GM15510 (cell line): ENCODE data around the gene VCAM1.

Source experiments
- POLR2A ChIP-seq: IDR thresholded peaks from 3 replicates; pipeline ENCODE4 v1.6.1; 2011; ENCODE audit warnings: borderline replicate concordance; ENCODE audit not compliant: insufficient read length; ENCODE audit errors: extremely low read depth

Gene VCAM1

GRCh38 chr1:100719490-100719889 lies at the start of gene VCAM1:
Gene VCAM1 (plus strand): TSS chr1:100719742. CDS start chr1:100719861, 119 bp downstream.
- no peak for TF ChIP-seq POLR2A

GRCh38 chr1:100670083-100670482 lies 49.5 kb upstream of the VCAM1 start:
- TF ChIP-seq POLR2A: no peak

- TF ChIP-seq POLR2A: no peak
Observed at GRCh38 chr1:100671601-100672000, 47.9 kb upstream of the VCAM1 start.

GRCh38 chr1:100683448-100684349 lies 35.8 kb upstream of the VCAM1 start:
- TF ChIP-seq POLR2A: no peak

- no peak for TF ChIP-seq POLR2A
Observed at GRCh38 chr1:100699744-100700143, 19.8 kb upstream of the VCAM1 start.

GRCh38 chr1:100700586-100700985 lies 19.0 kb upstream of the VCAM1 start:
- TF ChIP-seq POLR2A: no peak

- TF ChIP-seq POLR2A: no peak
Observed at GRCh38 chr1:100703052-100703451, 16.5 kb upstream of the VCAM1 start.

GRCh38 chr1:100703716-100704115 lies 15.8 kb upstream of the VCAM1 start:
- TF ChIP-seq POLR2A: no peak

GRCh38 chr1:100704473-100704872 lies 15.1 kb upstream of the VCAM1 start:
- no peak for TF ChIP-seq POLR2A

GRCh38 chr1:100706296-100706695 lies 13.2 kb upstream of the VCAM1 start:
- TF ChIP-seq POLR2A: no peak

GRCh38 chr1:100706856-100707255 lies 12.7 kb upstream of the VCAM1 start:
- TF ChIP-seq POLR2A: no peak

- TF ChIP-seq POLR2A: no peak
Observed at GRCh38 chr1:100708476-100709062, 11.0 kb upstream of the VCAM1 start.

GRCh38 chr1:100710906-100711682 lies 8.4 kb upstream of the VCAM1 start:
- no peak for TF ChIP-seq POLR2A

- no peak for TF ChIP-seq POLR2A
Observed at GRCh38 chr1:100713626-100714025, 5.9 kb upstream of the VCAM1 start.

GRCh38 chr1:100714599-100714998 lies 4.9 kb upstream of the VCAM1 start:
- no peak for TF ChIP-seq POLR2A

GRCh38 chr1:100717218-100717617 lies 2.3 kb upstream of the VCAM1 start:
- TF ChIP-seq POLR2A: no peak

- TF ChIP-seq POLR2A: no peak
Observed at GRCh38 chr1:100718581-100718980, 961 bp upstream of the VCAM1 start.
